SK-N-SH (cell line): ENCODE results near the gene THOC6. TPM values are rescaled to one million over a fixed set of nuclear protein-coding genes. Genes with fewer than 3 reads are reported as not detected.

Experiments
- CTCF ChIA-PET: fragments of 300-600, 350-600 bp; formaldehyde crosslinking; extraction: SDS; loops from one replicate; lab custom pipeline; 2021; lab: Yijun Ruan, JAX
- POLR2A ChIA-PET: fragments of 350-600 bp; sonication (Branson Sonifier 250); formaldehyde crosslinking; extraction: SDS; loops from one replicate; lab custom pipeline; 2020; ENCODE audit warnings: antibody characterized with exemption, inconsistent platforms; lab: Yijun Ruan, JAX
- DNase-seq: peaks from one replicate; pipeline ENCODE4 v3.0.0; 2012
- H2AFZ ChIP-seq: fragments of 200-600 bp; sonication (generic); 2 replicates; pipeline ENCODE4 v1.8.1; 2016; ENCODE audit warnings: antibody characterized with exemption, mild to moderate bottlenecking, low read depth
- H3F3A ChIP-seq: fragments of 200-600 bp; sonication (generic); replicated peaks from 2 replicates; pipeline ENCODE3; 2016; ENCODE audit warnings: antibody characterized with exemption, mild to moderate bottlenecking; ENCODE audit not compliant: insufficient read depth
- H3K27ac ChIP-seq, 2 experiments: fragments of 200-500 bp in 1 of 2; fragments of 200-600 bp in 1 of 2; sonication (Bioruptor generic) in 1 of 2; sonication (generic), shearing (Covaris generic) in 1 of 2; 2 replicates each; pipeline versions ENCODE4 v1.5.1 to v1.6.1; 2014 to 2016; ENCODE audit warnings: low read depth in 2 of 2, inconsistent platforms in 1 of 2, low read length in 1 of 2, mild to moderate bottlenecking in 1 of 2, mixed read lengths in 1 of 2
- H3K27me3 ChIP-seq: fragments of 200-600 bp; sonication (generic), shearing (Covaris generic); 2 replicates; pipeline ENCODE4 v1.6.1; 2016; ENCODE audit warnings: mixed run types; ENCODE audit not compliant: insufficient read depth
- H3K36me3 ChIP-seq, 2 experiments: fragments of 200-500 bp in 1 of 2; fragments of 200-600 bp in 1 of 2; sonication (Bioruptor generic) in 1 of 2; sonication (generic) in 1 of 2; replicated peaks in 1 of 2; 2 replicates each; pipeline versions ENCODE3 to v1.5.1; 2014 to 2016; ENCODE audit warnings: low read length in 1 of 2, mild to moderate bottlenecking in 1 of 2; ENCODE audit not compliant: insufficient read depth in 2 of 2, control insufficient read depth in 1 of 2
- H3K4me1 ChIP-seq, 2 experiments: fragments of 200-500 bp in 1 of 2; fragments of 200-600 bp in 1 of 2; sonication (Bioruptor generic) in 1 of 2; sonication (generic), shearing (Covaris generic) in 1 of 2; 2 replicates each; pipeline versions ENCODE4 v1.5.1 to v1.6.1; 2014 to 2016; ENCODE audit warnings: low read depth in 1 of 2, low read length in 1 of 2, mixed run types in 1 of 2; ENCODE audit not compliant: insufficient read depth in 2 of 2, control insufficient read depth in 1 of 2
- H3K4me2 ChIP-seq: fragments of 200-600 bp; sonication (generic), shearing (Covaris generic); 2 replicates; pipeline ENCODE4 v1.6.1; 2017; ENCODE audit warnings: mixed run types
- H3K4me3 ChIP-seq, 2 experiments: fragments of 200-500 bp in 1 of 2; fragments of 200-600 bp in 1 of 2; sonication (Bioruptor generic) in 1 of 2; sonication (generic), shearing (Covaris generic) in 1 of 2; 2 replicates each; pipeline versions ENCODE4 v1.5.1 to v1.8.1; 2014 to 2016; ENCODE audit warnings: low read depth in 2 of 2, inconsistent platforms in 1 of 2, low read length in 1 of 2, mild to moderate bottlenecking in 1 of 2, mixed read lengths in 1 of 2, moderate library complexity in 1 of 2
- H3K79me2 ChIP-seq: fragments of 200-600 bp; sonication (generic); 2 replicates; pipeline ENCODE4 v1.8.1; 2017; ENCODE audit warnings: mild to moderate bottlenecking; ENCODE audit not compliant: insufficient read depth
- H3K9ac ChIP-seq: fragments of 200-600 bp; sonication (generic); 2 replicates; pipeline ENCODE4 v1.6.1; 2017; ENCODE audit warnings: mixed run types
- H3K9me2 ChIP-seq: fragments of 200-600 bp; sonication (generic); 2 replicates; pipeline ENCODE4 v1.6.1; 2017; ENCODE audit warnings: mixed run types
- H3K9me3 ChIP-seq: fragments of 200-600 bp; sonication (generic); 2 replicates; pipeline ENCODE4 v1.6.1; 2017; ENCODE audit warnings: mixed run types, mild to moderate bottlenecking, moderate library complexity
- H4K20me1 ChIP-seq: fragments of 200-600 bp; sonication (generic); 2 replicates; pipeline ENCODE4 v1.6.1; 2017; ENCODE audit warnings: mild to moderate bottlenecking, mixed run types; ENCODE audit not compliant: insufficient read depth
- CTCF ChIP-seq: fragments of 200-600 bp; sonication (generic); IDR thresholded peaks from 2 replicates; pipeline ENCODE4 v1.6.1; 2017; ENCODE audit warnings: antibody characterized with exemption, mild to moderate bottlenecking, moderate library complexity
- MEF2A ChIP-seq: IDR thresholded peaks from 2 replicates; pipeline ENCODE4 v1.4.0; 2012; ENCODE audit warnings: low read depth, borderline replicate concordance
- POLR2AphosphoS5 ChIP-seq: IDR thresholded peaks from 2 replicates; pipeline ENCODE4 v1.6.1; 2012; ENCODE audit warnings: low read depth, low read length
- SIN3A ChIP-seq: IDR thresholded peaks from 2 replicates; pipeline ENCODE4 v1.6.1; 2012; ENCODE audit warnings: low read depth, mild to moderate bottlenecking, low read length, moderate library complexity, borderline replicate concordance
- WGBS: methylation state at CpG from one replicate; pipeline ENCODE4 v1.1.6; 2017; ENCODE audit warnings: low lambda C conversion rate; 5-methylcytosine and 5-hydroxymethylcytosine counted together
- polyA plus RNA-seq, 3 experiments: library from polyadenylated mRNA; depleted of rRNA; stranded (reverse); fragments of >200 nt; gene quantifications; 2 replicates each; pipeline ENCODE4 v1.2.3, GENCODE V29; 2012
- TF ChIP-seq, protein P1 (sequence below): IDR thresholded peaks from 2 replicates; pipeline ENCODE4 v1.4.0; 2012; ENCODE audit warnings: low read depth, borderline replicate concordance

The THOC6 gene
- polyA plus RNA-seq, 1 of the 3 experiments (the other 2 are of a cell fraction): 37.7 TPM

DNA sequence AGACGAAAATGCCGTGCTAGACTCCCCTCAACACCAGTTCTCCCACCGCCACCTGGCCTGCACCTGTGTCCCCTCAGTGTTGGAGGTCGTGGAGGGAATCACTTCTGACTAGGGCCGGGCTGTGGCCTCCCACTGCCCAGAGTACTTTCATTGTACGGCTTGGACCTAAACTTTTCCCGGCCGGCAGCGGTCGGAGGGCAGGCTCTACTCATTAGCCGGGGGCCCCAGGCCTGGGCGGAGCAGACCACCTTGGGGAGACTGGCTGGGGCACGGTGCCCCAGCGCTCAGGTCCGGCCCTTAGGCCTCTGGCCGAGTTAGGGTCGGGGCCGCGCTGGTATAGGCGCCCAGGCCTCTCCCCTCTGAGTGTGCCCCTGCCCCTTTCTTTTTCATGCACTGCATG lies 6.5 kb upstream of the THOC6 start:
- H3K4me2 ChIP-seq: no peak overlapping the region
- peaks cover 8% of the 10 kb centered on the region for H4K20me1 ChIP-seq
- POLR2A ChIA-PET: no interaction called here
- H3K9ac ChIP-seq: no peak overlapping the region
- H3K4me3 ChIP-seq: no peak overlapping the region
- H2AFZ ChIP-seq: no peak overlapping the region
- peaks cover 16% of the 10 kb centered on the region for H3F3A ChIP-seq
- H3K36me3 ChIP-seq: peaks cover 4 to 10% of the 10 kb centered on the region in 2 experiments
- no peak overlapping the region for H3K27ac ChIP-seq
- H3K79me2 ChIP-seq: peaks cover 11% of the 10 kb centered on the region; the same call in 1 of the 2 replicates
- H3K9me3 ChIP-seq: no peaks in the 10 kb centered on the region
- no peaks in the 10 kb centered on the region for H3K27me3 ChIP-seq
- TF ChIP-seq MEF2A: no peak
- TF ChIP-seq, protein P1, sequence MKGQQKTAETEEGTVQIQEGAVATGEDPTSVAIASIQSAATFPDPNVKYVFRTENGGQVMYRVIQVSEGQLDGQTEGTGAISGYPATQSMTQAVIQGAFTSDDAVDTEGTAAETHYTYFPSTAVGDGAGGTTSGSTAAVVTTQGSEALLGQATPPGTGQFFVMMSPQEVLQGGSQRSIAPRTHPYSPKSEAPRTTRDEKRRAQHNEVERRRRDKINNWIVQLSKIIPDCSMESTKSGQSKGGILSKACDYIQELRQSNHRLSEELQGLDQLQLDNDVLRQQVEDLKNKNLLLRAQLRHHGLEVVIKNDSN: no peak
- TF ChIP-seq SIN3A: no peak
- H3K4me1 ChIP-seq: peaks cover 0 to 23% of the 10 kb centered on the region in 2 experiments; a peak in 1 of 4 replicates
- DNase-seq: no peak
- no peaks in the 10 kb centered on the region for H3K9me2 ChIP-seq
- CTCF ChIA-PET: interaction anchor here (6.8 to 8.5 kb wide), 2 partner anchors 11 to 14 kb away, joined by 72 to 111 read pairs; no protein-coding TSS in a partner anchor
- 93% methylated on average over 19 of the region's 20 CpGs for WGBS

DNA sequence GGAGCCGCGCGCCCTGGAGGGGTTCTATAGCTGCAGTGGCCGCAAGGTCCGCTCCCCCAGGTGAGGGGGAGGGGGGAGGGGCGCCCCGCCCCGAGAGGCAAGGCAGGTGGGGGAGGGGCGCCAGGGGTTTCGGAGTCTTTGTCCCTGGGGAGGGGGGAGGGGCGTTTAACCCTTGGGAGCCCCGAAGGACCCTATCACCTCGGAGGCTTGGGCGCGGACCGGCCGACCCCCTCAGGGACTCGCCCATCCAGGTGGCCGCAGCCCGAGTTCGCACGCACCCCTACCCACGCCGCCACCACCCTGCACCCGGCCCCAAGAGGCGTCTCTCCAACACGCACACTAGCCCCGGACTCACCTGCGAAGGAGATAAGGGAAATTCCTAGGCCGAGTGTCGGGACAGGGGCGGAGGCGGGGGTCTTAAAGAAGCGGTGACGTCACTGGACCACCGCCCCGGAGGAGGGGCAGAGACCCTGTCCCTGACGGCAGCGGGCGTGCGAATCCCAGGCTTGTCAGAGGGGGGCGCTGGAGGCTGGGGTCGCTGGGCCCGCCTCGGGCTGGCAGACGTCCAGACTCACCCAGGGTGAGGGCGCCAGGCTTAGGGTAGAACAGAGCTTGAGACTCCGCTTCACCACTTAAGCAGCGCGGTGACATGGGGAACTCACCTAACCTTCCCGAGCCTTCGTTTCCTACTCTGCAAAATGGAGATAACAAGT lies 5.9 kb upstream of the THOC6 start, which contains the start of gene CLDN6:
Gene CLDN6 (minus strand): TSS at position 390 of the 713 bp plus-strand sequence. CDS start 2,162 bp downstream, outside the sequence.
- Histone ChIP-seq H3K79me2 (peaks cover 11% of the 10 kb centered on the region; the same call in 1 of the 2 replicates), H3F3A (peaks cover 22% of the 10 kb centered on the region), H3K27ac (no peak within 1 kb of the TSS), H3K9ac (no peak within 1 kb of the TSS), H3K4me2 (no peak within 1 kb of the TSS), H2AFZ (no peak within 1 kb of the TSS), H3K9me2 (no peaks in the 10 kb centered on the region), H3K4me1 (peaks cover 6 to 29% of the 10 kb centered on the region in 2 experiments; a peak in 3 of 4 replicates), H3K9me3 (no peaks in the 10 kb centered on the region), H3K4me3 (peak within 1 kb of the TSS in 1 of 2 experiments; percentile 13; a peak in 1 of 4 replicates)
- peak; percentile 92 for DNase-seq
- 42% methylated on average over 23 of the region's 52 CpGs for WGBS
- ChIA-PET POLR2A (no interaction called here), CTCF (interaction anchor here (0.6 to 8.5 kb wide), 6 partner anchors 11 to 133 kb away, joined by 3 to 111 read pairs (median 6); partner anchors contain the start of gene KREMEN2)
- TF ChIP-seq CTCF (peak; percentile 50), POLR2AphosphoS5 (no peak)
- TF ChIP-seq, all 33 proteins: peak for 1
- H3K36me3 ChIP-seq: peaks cover 4 to 15% of the 10 kb centered on the region in 2 experiments
- peaks cover 8% of the 10 kb centered on the region for H4K20me1 ChIP-seq
- no peaks in the 10 kb centered on the region for H3K27me3 ChIP-seq
